Activated naive CD8-positive, alpha-beta T cell (primary cell): ENCODE measurements around the gene MZF1.
"Not testable (repeated sequence)": the region's sequence is repeated elsewhere in the genome, so short reads cannot be mapped to it uniquely, and the experiment has no call there.

Source experiments
- H3K27ac Mint-ChIP-seq: one replicate; pipeline ENCODE4 v1.8.0; 2021; ENCODE audit warnings: mixed read lengths
- H3K27me3 Mint-ChIP-seq: one replicate; pipeline ENCODE4 v1.8.0; 2021; ENCODE audit warnings: mixed read lengths
- H3K36me3 Mint-ChIP-seq: one replicate; pipeline ENCODE4 v1.8.0; 2021; ENCODE audit warnings: mixed read lengths
- H3K4me1 Mint-ChIP-seq: one replicate; pipeline ENCODE4 v1.8.0; 2021; ENCODE audit warnings: low read depth, mixed read lengths
- H3K4me3 Mint-ChIP-seq: one replicate; pipeline ENCODE4 v1.8.0; 2021; ENCODE audit warnings: mild to moderate bottlenecking, mixed read lengths
- H3K9me3 Mint-ChIP-seq: one replicate; pipeline ENCODE4 v1.8.0; 2021; ENCODE audit warnings: low read depth, mixed read lengths

Gene MZF1

DNA sequence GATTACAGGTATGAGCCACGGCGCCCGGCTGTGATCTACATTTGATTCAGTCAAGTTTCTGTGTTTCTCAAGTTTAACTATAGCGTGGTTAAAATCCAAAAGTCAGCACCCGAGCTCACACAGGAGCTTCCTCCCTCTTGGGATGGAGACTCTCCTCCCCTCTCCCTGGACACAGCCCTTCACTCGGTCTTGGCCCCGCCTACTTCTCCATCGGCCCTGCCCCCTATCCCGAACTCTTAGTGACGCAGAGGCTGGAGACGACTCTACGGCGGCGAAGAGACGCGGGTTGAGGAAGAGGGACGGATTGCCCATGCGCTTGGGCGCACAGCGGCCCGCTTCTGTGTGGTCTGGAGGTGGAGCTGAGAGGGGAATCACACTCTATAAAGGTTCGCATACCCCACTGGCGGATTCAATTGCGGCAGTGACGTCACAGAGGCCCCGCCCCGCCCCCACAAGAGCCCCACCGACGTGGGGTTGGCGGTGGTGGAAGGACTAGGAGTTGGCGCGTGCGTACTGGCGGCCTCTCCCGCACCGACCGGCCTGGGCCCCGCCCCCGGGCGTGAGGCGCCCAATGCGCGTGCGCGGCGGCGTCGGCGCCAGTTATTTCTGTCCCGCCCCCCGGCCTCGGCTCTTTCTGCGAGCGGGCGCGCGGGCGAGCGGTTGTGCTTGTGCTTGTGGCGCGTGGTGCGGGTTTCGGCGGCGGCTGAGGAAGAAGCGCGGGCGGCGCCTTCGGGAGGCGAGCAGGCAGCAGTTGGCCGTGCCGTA is 29.1 kb downstream of the MZF1 start, which contains the start of gene TRIM28:
Gene TRIM28 (plus strand): TSS at position 239 of the 765 bp plus-strand sequence. CDS start 694 bp downstream, outside the sequence.
- Mint-ChIP-seq H3K27ac (peak within 1 kb of the TSS; percentile 96), H3K27me3 (no peaks in the 10 kb centered on the region), H3K4me3 (peak within 1 kb of the TSS; percentile 96), H3K36me3 (peaks cover 13% of the 10 kb centered on the region), H3K9me3 (no peaks in the 10 kb centered on the region), H3K4me1 (peaks cover 32% of the 10 kb centered on the region)

DNA sequence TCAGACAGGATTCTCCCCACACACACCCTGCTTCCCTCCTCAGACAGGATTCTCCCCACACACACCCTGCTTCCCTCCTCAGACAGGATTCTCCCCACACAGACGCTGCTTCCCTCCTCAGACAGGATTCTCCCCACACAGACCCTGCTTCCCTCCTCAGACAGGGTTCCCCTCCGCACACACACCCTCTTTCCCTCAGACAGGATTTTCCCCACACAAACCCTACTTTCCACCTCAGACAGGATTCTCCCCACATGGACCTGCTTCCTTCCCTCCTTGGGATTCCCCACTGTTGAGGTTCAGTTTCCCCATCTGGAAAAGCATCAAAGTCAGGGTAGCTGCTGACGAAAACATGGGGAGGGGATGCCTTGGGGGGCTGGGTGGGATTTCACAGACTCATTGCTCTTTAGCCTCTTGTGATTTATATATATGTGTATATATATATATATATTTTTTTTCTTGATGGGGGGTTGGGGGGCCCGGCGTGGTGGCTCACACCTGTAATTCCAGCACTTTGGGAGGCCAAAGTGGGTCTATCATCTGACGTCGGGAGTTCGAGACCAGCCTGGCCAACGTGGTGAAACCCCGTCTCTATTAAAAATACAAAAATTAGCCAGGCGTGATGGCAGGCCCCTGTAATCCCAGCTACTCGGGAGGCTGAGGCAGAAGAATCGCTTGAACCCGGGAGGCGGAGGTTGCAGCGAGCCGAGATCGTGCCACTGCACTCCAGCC is 30.3 kb downstream of the MZF1 start:
- H3K27ac Mint-ChIP-seq, result peak overlapping the region; percentile 54
- not testable (repeated sequence) for H3K27me3 Mint-ChIP-seq, H3K4me3 Mint-ChIP-seq, H3K36me3 Mint-ChIP-seq, H3K9me3 Mint-ChIP-seq
- H3K4me1 Mint-ChIP-seq, result peaks cover 32% of the 10 kb centered on the region

DNA sequence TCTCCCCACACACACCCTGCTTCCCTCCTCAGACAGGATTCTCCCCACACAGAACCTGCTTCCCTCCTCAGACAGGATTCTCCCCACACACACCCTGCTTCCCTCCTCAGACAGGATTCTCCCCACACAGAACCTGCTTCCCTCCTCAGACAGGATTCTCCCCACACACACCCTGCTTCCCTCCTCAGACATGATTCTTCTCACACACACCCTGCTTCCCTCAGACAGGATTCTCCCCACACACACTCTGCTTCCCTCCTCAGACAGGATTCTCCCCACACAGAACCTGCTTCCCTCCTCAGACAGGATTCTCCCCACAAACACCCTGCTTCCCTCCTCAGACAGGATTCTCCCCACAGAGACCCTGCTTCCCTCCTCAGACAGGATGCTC is 34.0 kb downstream of the MZF1 start:
- H3K4me3 Mint-ChIP-seq, result peak overlapping the region; percentile 17
- not testable (repeated sequence) for H3K9me3 Mint-ChIP-seq, H3K27me3 Mint-ChIP-seq, H3K27ac Mint-ChIP-seq, H3K36me3 Mint-ChIP-seq
- H3K4me1 Mint-ChIP-seq, result peaks cover 11% of the 10 kb centered on the region

DNA sequence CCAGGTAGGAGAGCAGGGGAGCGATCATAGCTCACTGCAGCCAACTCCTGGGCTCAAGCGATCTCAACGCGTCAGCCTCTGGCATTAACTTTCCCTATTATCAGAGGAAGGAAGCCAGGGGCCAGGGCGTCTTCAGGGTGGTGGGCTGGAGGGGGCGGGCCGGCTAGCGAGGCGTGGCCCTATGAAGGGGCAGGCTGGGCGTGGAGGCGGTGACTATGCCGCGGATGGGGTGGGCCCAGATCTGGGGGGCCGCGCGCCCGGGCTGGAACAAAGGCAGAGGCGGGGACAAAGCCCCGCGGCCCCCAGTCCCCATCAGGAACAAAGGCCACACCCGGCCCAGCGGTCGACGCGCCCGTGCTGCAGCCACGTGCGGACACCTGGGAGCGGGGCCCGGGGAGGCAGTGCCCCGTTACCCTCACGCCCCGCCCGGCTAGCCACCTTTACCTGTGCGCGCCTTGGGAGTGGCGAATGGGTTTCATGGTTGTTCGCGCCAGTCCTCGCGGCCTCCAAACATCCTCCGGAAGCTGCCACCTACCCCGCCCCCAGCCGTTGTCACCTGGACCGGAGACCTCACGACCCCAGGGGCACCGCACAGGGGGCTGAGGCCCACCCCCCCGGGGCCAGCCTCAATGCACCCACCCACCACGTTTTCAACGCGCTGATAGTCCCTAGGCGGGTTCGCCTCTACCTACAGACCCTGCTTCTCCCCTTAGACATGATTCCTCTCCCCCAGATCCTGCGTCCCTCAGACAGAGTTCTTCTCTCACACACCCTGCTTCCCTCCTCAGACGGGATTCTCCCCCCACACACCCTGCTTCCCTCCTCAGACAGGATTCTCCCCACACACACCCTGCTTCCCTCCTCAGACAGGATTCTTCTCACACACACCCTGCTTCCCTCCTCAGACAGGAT is 34.6 kb downstream of the MZF1 start:
- H3K36me3 Mint-ChIP-seq, result no peaks in the 10 kb centered on the region
- no peaks in the 10 kb centered on the region for H3K9me3 Mint-ChIP-seq
- H3K27me3 Mint-ChIP-seq, result no peaks in the 10 kb centered on the region
- H3K27ac Mint-ChIP-seq, result peak overlapping the region; percentile 68
- H3K4me1 Mint-ChIP-seq, result peaks cover 6% of the 10 kb centered on the region
- H3K4me3 Mint-ChIP-seq, result peak overlapping the region; percentile 77

DNA sequence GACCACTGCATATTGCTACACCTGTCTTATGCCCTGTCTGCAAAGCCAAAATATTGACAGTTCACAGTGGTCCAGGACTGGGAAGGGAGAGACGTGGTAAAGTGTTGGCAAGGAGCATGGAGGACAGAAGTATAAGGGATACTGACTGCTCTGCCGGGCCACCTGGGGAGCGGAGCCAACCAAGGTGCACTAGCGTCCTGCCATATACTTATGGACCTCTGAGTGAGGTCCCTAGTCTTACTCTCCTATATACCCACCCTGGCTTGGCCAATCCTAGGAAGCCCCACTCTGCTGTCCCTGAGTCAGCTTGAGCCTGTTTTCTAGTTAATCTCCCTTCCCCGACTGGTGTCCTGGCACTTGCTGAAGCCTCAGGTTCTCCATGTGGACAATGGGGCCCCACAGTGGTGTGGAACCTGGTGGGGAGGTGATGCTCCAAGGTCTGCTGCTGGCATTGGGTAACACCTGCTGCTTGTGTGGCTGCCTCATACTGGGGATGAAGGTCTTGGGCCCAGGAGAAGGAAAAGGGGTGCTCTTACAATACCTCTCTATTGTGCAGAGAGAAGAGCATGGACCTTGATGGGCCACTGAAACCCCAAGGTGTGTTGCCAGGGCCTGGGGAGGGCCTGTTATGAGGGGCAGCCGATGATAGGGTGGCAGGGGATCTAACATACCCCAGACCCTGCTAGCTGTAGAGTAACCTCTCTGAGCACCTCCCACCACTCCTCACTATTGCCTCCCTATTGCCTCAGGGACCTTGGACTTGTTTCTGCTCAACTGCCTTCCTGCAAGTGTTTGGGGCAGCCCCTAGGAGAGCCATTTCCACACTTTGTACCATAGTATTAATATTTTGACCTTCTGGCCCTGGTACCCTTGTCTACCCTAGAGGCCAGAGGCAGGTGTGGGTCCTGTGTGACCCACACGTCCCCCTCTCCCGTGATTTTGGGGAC is 36.0 kb downstream of the MZF1 start:
- H3K9me3 Mint-ChIP-seq, result no peaks in the 10 kb centered on the region
- H3K27ac Mint-ChIP-seq, result no peak overlapping the region
- no peaks in the 10 kb centered on the region for H3K36me3 Mint-ChIP-seq
- peak overlapping the region; percentile 7 for H3K4me3 Mint-ChIP-seq
- H3K4me1 Mint-ChIP-seq, result peaks cover 5% of the 10 kb centered on the region
- no peaks in the 10 kb centered on the region for H3K27me3 Mint-ChIP-seq

DNA sequence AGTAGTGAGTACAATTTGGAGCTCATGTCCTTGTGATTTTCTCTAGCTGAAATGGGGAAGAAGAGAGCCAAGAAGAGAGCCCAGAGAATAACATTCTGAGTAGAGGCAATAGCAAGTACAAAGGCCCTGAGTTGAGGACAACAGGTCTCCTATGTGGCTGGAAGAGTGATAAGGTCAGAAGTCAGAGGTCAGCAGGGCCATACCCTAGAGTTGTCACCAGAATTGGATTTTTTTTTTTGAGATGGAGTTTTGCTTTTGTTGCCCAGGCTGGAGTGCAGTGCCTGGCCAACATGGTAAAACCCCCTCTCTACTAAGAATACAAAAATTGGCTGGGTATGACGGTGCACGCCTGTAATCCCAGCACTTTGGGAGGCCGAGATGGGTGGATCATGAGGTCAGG is 37.3 kb downstream of the MZF1 start:
- H3K27me3 Mint-ChIP-seq, result no peaks in the 10 kb centered on the region
- H3K4me3 Mint-ChIP-seq, result no peak overlapping the region
- peaks cover 5% of the 10 kb centered on the region for H3K4me1 Mint-ChIP-seq
- no peaks in the 10 kb centered on the region for H3K36me3 Mint-ChIP-seq
- no peaks in the 10 kb centered on the region for H3K9me3 Mint-ChIP-seq
- H3K27ac Mint-ChIP-seq, result no peak overlapping the region

DNA sequence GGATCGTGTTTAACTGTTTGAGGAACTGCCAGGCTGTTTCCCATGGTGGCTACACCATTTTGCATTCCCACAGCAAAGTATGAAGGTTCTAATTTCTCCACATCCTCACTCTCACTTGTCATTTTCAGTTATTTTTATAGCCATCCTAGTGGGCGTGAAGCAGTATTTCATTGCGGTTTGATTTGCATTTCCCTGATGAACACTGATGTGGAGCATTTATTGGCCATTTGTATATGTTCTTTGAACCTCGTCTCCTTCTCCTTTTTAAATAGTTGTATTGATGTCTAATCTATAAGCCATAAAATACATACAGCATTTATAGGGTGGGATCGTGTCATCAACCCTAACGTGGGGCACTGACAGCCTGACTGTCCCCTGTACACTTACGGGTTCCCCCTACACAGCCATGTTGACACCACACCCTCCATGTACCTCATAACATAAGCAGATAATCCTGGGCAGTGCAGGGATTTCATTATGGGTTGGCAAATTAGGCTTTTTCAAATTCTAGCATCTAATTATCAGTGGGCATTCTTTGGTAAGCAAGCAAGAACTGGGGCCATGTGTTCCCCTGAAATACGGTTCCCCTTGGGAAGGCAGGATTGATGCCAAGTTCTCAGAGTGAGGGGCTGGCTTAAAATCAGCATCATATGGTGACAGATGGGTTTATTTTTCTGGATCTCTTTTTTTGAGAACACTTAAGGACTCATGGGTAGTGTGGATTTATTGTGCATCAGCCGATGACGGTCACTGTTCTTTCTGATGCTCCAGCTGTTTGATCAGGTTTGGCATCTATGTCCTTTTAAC is 41.9 kb downstream of the MZF1 start:
- Mint-ChIP-seq H3K4me3 (no peak overlapping the region), H3K9me3 (no peaks in the 10 kb centered on the region), H3K27ac (no peak overlapping the region), H3K36me3 (no peaks in the 10 kb centered on the region), H3K4me1 (no peaks in the 10 kb centered on the region), H3K27me3 (no peaks in the 10 kb centered on the region)

DNA sequence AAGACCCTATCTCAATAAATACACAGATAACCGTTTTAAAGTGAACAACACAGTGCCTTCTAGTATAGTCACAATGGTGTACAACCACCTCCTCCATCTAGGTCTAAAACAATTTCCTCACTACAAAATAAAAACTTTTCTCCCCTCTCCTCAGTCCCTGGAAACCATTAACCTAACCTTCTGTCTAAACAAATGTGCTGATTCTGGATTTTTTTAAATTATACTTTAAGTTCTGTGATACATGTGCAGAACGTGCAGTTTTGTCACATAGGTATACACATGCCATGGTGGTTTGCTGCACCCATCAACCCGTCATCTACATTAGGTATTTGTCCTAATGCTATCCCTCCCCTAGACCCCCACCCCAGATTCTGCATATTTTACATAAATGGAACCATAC is 43.7 kb downstream of the MZF1 start:
- Mint-ChIP-seq H3K36me3 (no peaks in the 10 kb centered on the region), H3K4me1 (no peaks in the 10 kb centered on the region), H3K4me3 (no peak overlapping the region), H3K9me3 (no peaks in the 10 kb centered on the region), H3K27me3 (no peaks in the 10 kb centered on the region), H3K27ac (no peak overlapping the region)

DNA sequence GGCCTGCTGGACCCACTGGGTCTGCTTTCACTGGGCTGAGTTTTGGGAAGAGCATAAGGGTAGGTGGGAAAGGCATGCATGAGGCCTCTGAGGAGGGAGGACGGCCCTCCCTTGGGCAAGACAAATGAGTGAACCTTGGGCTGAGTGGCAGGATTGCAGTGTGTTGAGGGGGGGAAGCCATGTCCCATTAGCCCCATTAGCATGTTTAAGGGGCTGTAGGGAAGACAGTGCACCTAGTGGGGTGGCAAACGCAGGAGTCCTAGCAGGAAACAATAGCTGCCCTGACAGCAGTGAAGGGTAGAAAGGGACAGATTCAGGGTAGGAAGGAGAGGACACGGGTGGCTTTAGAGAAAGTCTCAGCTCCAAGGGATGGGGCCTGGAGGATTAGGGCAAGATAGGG is 50.4 kb downstream of the MZF1 start:
- no peaks in the 10 kb centered on the region for H3K36me3 Mint-ChIP-seq
- no peak overlapping the region for H3K27ac Mint-ChIP-seq
- no peak overlapping the region for H3K4me3 Mint-ChIP-seq
- H3K4me1 Mint-ChIP-seq, result peaks cover 26% of the 10 kb centered on the region
- no peaks in the 10 kb centered on the region for H3K9me3 Mint-ChIP-seq
- no peaks in the 10 kb centered on the region for H3K27me3 Mint-ChIP-seq

DNA sequence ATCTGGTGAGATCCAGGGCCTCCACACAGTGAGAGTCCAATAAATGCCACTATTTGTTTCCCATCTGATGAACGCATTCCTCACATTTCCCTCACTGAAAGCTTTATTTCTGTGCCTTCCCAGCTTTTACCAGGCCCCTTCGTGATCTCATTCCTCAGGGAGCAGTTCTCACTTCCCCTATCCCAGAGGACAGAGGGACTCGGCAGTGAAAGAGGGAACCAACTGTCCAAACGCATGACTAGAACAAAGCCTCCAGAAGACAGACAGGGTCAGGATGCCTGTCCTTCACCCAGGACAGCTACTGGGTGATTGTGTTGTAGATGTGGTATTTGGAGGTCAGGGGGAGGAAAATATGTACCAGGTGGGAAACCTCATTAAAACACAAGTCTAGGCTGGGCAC is 51.5 kb downstream of the MZF1 start:
- H3K27me3 Mint-ChIP-seq, result no peaks in the 10 kb centered on the region
- H3K36me3 Mint-ChIP-seq, result no peaks in the 10 kb centered on the region
- H3K4me1 Mint-ChIP-seq, result peaks cover 31% of the 10 kb centered on the region
- H3K4me3 Mint-ChIP-seq, result peak overlapping the region; percentile 54
- no peaks in the 10 kb centered on the region for H3K9me3 Mint-ChIP-seq
- no peak overlapping the region for H3K27ac Mint-ChIP-seq

DNA sequence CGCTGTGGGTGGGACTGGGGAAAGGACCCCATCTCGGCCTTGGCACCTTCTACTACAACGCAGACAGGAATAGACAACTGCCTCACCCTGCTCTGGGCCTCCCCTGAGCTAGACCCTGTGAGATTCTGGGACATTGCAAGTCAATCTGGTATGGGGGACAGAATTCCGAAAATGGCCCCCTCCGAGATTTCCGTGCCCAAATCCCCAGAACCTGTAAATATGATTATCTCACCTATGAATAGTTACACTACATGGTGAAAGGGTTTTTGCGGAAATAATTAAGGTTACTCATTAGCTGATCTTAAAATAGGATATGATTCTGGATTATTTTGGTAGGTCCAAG is 52.9 kb downstream of the MZF1 start:
- no peaks in the 10 kb centered on the region for H3K27me3 Mint-ChIP-seq
- peak overlapping the region; percentile 97 for H3K4me3 Mint-ChIP-seq
- H3K9me3 Mint-ChIP-seq, result no peaks in the 10 kb centered on the region
- H3K4me1 Mint-ChIP-seq, result peaks cover 41% of the 10 kb centered on the region
- no peaks in the 10 kb centered on the region for H3K36me3 Mint-ChIP-seq
- H3K27ac Mint-ChIP-seq, result peak overlapping the region; percentile 97

DNA sequence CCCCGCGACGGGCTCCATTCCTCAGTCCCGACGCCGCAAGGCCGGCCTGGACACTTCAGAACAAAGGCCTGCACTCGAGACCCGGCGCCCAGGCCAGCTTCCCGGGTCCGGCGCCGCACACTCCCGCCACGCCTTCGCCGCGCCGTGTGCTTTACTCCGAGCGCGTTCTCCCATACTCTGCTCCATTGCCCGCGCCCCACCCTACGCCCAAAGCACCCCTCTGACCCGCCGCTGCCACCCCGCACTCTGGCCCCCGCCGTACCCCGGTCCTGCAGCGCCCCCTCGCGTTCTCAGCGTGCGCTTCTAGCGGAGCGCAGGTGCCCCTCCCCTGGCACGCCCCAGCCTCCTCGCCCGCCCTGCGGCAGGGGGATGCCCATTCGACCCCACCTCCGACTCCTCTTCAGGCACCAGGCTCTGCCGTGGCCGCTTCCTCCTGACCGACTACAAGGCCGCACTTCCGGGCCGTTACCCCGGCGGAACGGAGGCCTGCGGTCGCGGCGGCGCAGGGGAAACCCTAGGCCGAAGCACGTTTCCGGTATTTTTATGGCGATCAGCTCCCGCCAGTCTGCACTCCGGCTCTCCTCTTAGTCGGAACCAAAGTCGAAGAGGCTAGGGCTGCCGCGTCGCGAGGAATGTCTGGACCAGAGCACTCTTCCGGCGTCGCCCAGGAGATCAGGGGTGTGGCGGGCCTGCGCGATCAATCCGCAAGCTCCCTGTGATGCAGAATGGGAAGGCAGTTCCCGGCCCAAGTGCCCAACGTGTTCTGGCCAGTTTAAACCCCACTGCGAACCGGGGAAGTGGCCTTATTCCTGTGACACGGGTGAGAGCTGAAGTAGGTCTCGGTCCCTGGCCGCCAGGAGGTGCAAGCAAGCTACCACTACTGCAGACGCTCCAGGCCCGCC is 53.5 kb downstream of the MZF1 start, which contains the start of gene ZBTB45:
Gene ZBTB45 (minus strand): TSS at position 456 of the 902 bp plus-strand sequence. CDS start 2,137 bp downstream, outside the sequence.
- H3K9me3 Mint-ChIP-seq, result no peaks in the 10 kb centered on the region
- peak within 1 kb of the TSS; percentile 97 for H3K27ac Mint-ChIP-seq
- H3K4me1 Mint-ChIP-seq, result peaks cover 45% of the 10 kb centered on the region
- no peaks in the 10 kb centered on the region for H3K36me3 Mint-ChIP-seq
- H3K4me3 Mint-ChIP-seq, result peak within 1 kb of the TSS; percentile 97
- no peaks in the 10 kb centered on the region for H3K27me3 Mint-ChIP-seq

DNA sequence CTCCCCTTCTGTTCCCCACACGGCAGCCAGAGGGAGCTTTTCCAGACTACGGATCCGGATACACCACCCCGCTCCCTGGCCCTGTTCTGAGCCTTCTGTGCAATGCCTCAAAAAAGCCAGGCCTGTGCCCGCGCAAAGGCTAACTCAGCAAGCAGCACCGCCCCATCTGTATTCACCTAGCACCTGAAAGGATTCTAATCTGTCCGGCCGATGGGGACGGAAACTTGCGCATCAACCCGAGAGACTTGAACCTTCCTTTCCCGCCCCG is 54.1 kb downstream of the MZF1 start:
- Mint-ChIP-seq H3K27ac (peak overlapping the region; percentile 97), H3K27me3 (no peaks in the 10 kb centered on the region), H3K36me3 (no peaks in the 10 kb centered on the region), H3K9me3 (no peaks in the 10 kb centered on the region), H3K4me1 (peaks cover 49% of the 10 kb centered on the region), H3K4me3 (peak overlapping the region; percentile 97)
